Cardiac muscle cell (in vitro differentiated cells and primary cell): ENCODE measurements around the gene KANK2. TPM values are rescaled to one million over a fixed set of nuclear protein-coding genes. Genes with fewer than 3 reads are reported as not detected.

Source experiments
- DNase-seq, 2 donors: peaks; one replicate each; pipeline versions ENCODE4 v3.0.0 to v3.0.0-alpha.2; 2010 to 2017; ENCODE audit warnings: low read depth in 1 of 2, low spot score in 1 of 2
- H3K27ac ChIP-seq: fragments of 200-600 bp; sonication (generic); 2 replicates; pipeline ENCODE4 v1.5.1; 2016
- H3K27me3 ChIP-seq: fragments of 200-600 bp; sonication (generic); 2 replicates; pipeline ENCODE4 v1.6.0; 2016; ENCODE audit warnings: control low read depth
- H3K36me3 ChIP-seq: fragments of 200-600 bp; sonication (generic); 2 replicates; pipeline ENCODE4 v1.5.1; 2016; ENCODE audit warnings: control low read depth
- H3K4me1 ChIP-seq: fragments of 200-600 bp; sonication (generic); 2 replicates; pipeline ENCODE4 v1.8.1; 2017; ENCODE audit warnings: low read depth, mild to moderate bottlenecking, mixed run types
- H3K4me3 ChIP-seq: fragments of 200-600 bp; sonication (generic); 2 replicates; pipeline ENCODE4 v1.5.1; 2016; ENCODE audit warnings: mild to moderate bottlenecking
- H3K9me3 ChIP-seq: fragments of 200-600 bp; sonication (generic); 2 replicates; pipeline ENCODE4 v1.5.1; 2017; ENCODE audit warnings: low read depth, mild to moderate bottlenecking, control low read depth
- polyA plus RNA-seq: library from polyadenylated mRNA; unstranded; fragments of >200 nt; fragmentation: Nextera tagmentation; extraction: Ambion mirVana; gene quantifications from 2 replicates; pipeline ENCODE4 v1.2.1, GENCODE V29; 2016
- total RNA-seq: library from RNA; depleted of rRNA; stranded (reverse); fragments of >200 nt; gene quantifications from 2 replicates; pipeline ENCODE4 v1.2.3, GENCODE V29; 2016
- TF ChIP-seq, protein P1 (sequence below): IDR thresholded peaks from 2 replicates; pipeline ENCODE4 v1.5.1; 2012; ENCODE audit warnings: low read depth, mild to moderate bottlenecking, low read length

Gene KANK2
- total and polyA plus RNA-seq, 2 experiments from 2014 or later, result 38.9 to 106 TPM

DNA sequence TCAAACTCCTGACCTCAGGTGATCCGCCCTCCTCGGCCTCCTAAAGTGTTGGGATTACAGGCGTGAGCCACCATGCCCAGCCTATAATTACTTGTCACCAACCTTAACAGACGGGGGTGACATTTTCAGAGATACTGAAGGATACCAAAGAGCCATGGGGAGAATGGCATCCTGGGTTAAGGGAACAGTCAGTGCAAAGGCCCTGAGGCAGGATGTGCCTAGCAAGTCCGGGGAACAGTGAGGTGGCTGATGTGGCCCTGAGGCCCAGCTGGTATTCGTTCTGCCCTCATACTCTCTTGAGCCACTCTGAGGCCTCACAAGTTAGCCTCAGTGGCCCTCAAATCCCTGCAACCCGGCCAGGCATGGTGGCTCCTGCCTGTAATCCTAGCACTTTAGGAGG is 27.1 kb upstream of the KANK2 start:
- Histone ChIP-seq H3K4me1 (peaks cover 6% of the 10 kb centered on the region), H3K36me3 (no peaks in the 10 kb centered on the region), H3K27me3 (no peaks in the 10 kb centered on the region), H3K4me3 (no peak overlapping the region), H3K27ac (no peak overlapping the region), H3K9me3 (no peaks in the 10 kb centered on the region)
- no peak for DNase-seq
- TF ChIP-seq, protein P1, sequence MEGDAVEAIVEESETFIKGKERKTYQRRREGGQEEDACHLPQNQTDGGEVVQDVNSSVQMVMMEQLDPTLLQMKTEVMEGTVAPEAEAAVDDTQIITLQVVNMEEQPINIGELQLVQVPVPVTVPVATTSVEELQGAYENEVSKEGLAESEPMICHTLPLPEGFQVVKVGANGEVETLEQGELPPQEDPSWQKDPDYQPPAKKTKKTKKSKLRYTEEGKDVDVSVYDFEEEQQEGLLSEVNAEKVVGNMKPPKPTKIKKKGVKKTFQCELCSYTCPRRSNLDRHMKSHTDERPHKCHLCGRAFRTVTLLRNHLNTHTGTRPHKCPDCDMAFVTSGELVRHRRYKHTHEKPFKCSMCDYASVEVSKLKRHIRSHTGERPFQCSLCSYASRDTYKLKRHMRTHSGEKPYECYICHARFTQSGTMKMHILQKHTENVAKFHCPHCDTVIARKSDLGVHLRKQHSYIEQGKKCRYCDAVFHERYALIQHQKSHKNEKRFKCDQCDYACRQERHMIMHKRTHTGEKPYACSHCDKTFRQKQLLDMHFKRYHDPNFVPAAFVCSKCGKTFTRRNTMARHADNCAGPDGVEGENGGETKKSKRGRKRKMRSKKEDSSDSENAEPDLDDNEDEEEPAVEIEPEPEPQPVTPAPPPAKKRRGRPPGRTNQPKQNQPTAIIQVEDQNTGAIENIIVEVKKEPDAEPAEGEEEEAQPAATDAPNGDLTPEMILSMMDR, result no peak

DNA sequence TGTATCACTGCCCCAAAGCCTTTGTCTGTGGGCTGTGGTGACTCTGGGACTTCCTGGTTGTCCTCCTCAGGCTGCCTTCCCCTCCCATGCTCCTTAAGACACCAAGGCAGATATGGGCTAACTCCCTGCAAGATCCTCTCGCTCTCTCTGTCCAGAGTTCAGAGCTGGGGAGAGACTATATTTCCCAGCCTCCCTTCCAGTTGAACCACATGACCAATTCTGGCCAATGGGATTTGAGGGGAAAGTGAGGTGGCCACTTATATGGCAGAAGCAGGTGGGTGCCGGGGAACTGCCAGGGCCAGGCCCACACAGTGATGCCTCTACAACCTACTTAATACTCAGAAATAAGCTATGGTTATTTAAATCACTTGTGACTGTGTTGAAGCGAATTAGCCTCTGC is 25.9 kb upstream of the KANK2 start:
- H3K4me1 ChIP-seq, result no peaks in the 10 kb centered on the region
- no peaks in the 10 kb centered on the region for H3K36me3 ChIP-seq
- TF ChIP-seq, protein P1, result no peak
- H3K27ac ChIP-seq, result no peak overlapping the region
- H3K9me3 ChIP-seq, result no peaks in the 10 kb centered on the region
- no peak for DNase-seq
- H3K27me3 ChIP-seq, result no peaks in the 10 kb centered on the region
- no peak overlapping the region for H3K4me3 ChIP-seq

DNA sequence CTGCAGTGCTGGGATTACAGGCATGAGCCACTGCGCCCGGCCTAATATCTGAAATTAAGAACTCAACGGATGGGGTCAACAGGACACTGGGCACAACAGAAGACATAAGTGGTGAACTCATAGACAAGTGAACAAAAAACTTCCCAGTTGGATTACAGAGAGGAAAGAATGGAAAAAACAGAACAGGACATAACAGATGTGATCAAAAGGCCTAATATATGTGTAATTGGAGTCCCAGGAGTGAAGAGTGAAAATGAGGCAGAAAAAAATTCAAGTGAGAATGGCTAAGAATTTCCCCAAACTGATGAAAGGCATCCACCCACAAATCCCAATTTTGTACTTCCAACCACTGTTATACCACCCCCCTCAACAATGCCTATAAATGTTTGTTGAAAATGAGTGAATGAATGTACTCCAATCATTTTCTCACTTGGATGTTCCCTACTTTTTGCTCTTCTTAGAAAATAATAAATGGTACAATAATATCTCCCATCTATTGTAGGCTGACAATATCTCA is 23.8 kb upstream of the KANK2 start:
- Histone ChIP-seq H3K4me1 (no peaks in the 10 kb centered on the region), H3K27me3 (no peaks in the 10 kb centered on the region), H3K9me3 (no peaks in the 10 kb centered on the region), H3K4me3 (no peak overlapping the region), H3K27ac (no peak overlapping the region), H3K36me3 (no peaks in the 10 kb centered on the region)
- DNase-seq, result no peak
- TF ChIP-seq, protein P1, result no peak

DNA sequence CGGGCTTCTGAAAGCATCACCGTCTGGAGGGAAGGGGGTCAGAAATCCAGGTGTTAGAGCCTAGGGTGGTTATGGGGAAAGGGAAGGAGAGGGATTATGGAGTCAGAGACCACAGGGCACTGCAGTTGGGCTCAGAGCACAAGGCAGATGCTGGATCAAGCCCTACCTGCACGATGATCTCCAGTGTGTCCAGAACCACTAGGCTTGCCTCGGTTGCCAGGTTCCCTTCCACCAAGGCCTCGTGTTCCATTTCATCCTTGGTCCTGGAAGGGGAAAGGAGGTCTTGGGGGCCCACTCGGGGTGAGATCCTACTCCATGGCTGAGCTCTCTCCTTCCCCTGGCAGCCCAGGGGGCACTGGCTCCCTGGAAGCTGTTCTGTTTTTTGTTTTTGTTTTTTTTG is 17.0 kb upstream of the KANK2 start:
- Histone ChIP-seq H3K4me1 (no peaks in the 10 kb centered on the region), H3K4me3 (no peak overlapping the region), H3K27me3 (no peaks in the 10 kb centered on the region), H3K9me3 (no peaks in the 10 kb centered on the region), H3K27ac (no peak overlapping the region), H3K36me3 (no peaks in the 10 kb centered on the region)
- no peak for DNase-seq
- TF ChIP-seq, protein P1, result no peak

DNA sequence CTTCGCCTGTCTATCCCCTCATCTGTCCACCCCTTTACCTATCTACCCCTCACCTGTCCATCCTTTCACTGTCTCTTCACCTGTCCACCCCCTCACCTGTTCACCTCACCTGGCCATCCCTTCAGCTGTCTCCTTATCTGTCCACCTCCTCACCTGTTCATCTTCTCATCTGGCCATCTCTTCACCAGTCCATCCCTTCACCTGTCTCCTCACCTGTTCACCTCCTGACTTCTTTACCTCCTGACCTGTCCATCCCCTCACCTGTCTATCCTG is 13.2 kb upstream of the KANK2 start:
- TF ChIP-seq, protein P1, result no peak
- Histone ChIP-seq H3K4me3 (no peak overlapping the region), H3K27me3 (no peaks in the 10 kb centered on the region), H3K9me3 (no peaks in the 10 kb centered on the region), H3K36me3 (no peaks in the 10 kb centered on the region), H3K27ac (no peak overlapping the region), H3K4me1 (no peaks in the 10 kb centered on the region)
- no peak for DNase-seq
